ENCODE measurements around the gene NXPH1.

DNA sequence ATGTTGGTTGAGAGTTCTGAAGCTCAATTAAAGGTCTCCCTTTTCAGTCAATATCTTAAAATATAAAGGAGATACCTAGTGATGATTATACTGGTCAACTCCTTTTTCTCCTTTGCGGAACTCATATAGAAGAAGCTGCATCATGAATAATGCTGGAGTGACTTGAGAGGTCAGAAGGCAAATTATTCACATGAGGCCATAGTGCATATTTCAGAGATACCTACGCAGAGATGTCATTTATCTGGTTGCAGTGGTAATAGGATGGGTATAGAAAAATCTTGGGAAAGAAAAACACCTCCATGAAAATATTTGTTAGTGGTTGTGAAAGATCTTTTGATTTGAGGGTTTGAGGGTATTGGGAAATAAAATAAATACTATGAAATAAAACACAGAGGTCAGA is 47.7 kb downstream of the NXPH1 start:
- TF ChIP-seq, protein P1, sequence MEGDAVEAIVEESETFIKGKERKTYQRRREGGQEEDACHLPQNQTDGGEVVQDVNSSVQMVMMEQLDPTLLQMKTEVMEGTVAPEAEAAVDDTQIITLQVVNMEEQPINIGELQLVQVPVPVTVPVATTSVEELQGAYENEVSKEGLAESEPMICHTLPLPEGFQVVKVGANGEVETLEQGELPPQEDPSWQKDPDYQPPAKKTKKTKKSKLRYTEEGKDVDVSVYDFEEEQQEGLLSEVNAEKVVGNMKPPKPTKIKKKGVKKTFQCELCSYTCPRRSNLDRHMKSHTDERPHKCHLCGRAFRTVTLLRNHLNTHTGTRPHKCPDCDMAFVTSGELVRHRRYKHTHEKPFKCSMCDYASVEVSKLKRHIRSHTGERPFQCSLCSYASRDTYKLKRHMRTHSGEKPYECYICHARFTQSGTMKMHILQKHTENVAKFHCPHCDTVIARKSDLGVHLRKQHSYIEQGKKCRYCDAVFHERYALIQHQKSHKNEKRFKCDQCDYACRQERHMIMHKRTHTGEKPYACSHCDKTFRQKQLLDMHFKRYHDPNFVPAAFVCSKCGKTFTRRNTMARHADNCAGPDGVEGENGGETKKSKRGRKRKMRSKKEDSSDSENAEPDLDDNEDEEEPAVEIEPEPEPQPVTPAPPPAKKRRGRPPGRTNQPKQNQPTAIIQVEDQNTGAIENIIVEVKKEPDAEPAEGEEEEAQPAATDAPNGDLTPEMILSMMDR (IDR thresholded peaks at IDR 0.05), result no peak
- TF ChIP-seq EP300 (IDR thresholded peaks at IDR 0.05), result no peak

All from sigmoid colon (tissue), 4 donors.